Activated CD4-positive, alpha-beta T cell treated with anti-CD3 and anti-CD28 coated beads, Interleukin-2, amount 50 U/mL, for 4 hours (primary cell): Measurements from ENCODE around the gene SELENOI.
A peak's percentile ranks its signal among the peaks of the same experiment; 100 is the strongest.
"Not testable (repeated sequence)": the region's sequence is repeated elsewhere in the genome, so short reads cannot be mapped to it uniquely, and the experiment has no call there.

Experiments used
- DNase-seq, 2 experiments: peaks; one replicate each; pipeline ENCODE4 v3.0.0-alpha.2; 2020

The SELENOI gene

GRCh38 chr2:26345545-26346453 is at the start of gene SELENOI:
SELENOI (plus strand) TSS chr2:26346143; CDS start chr2:26346233, 90 bp downstream.
- peak; percentile 98 to 99 for DNase-seq

- DNase-seq, result no peak
These were observed 48.9 kb upstream of the SELENOI start for GRCh38 chr2:26297061-26297460.

- DNase-seq, result no peak
These were observed 47.7 kb upstream of the SELENOI start for GRCh38 chr2:26298286-26298637.

- peak; percentile 21 to 30 for DNase-seq
These were observed 47.1 kb upstream of the SELENOI start for GRCh38 chr2:26298638-26299393.

- DNase-seq, result peak in 1 of 2 experiments; percentile 10
These were observed 46.4 kb upstream of the SELENOI start for GRCh38 chr2:26299471-26300101.

- no peak for DNase-seq
These were observed 45.6 kb upstream of the SELENOI start for GRCh38 chr2:26300234-26300925.

- no peak for DNase-seq
These were observed 43.1 kb upstream of the SELENOI start for GRCh38 chr2:26302846-26303245.

GRCh38 chr2:26305094-26305493 is 40.8 kb upstream of the SELENOI start:
- not testable (repeated sequence) for DNase-seq

- DNase-seq, result no peak
These were observed 40.4 kb upstream of the SELENOI start for GRCh38 chr2:26305540-26305939.

- no peak for DNase-seq
These were observed 36.0 kb upstream of the SELENOI start for GRCh38 chr2:26309921-26310320.

- DNase-seq, result no peak
These were observed 33.5 kb upstream of the SELENOI start for GRCh38 chr2:26312471-26312870.

- no peak for DNase-seq
These were observed 32.5 kb upstream of the SELENOI start for GRCh38 chr2:26313446-26313845.

GRCh38 chr2:26314243-26314642 is 31.7 kb upstream of the SELENOI start:
- DNase-seq, result no peak

GRCh38 chr2:26316041-26316440 is 29.9 kb upstream of the SELENOI start:
- no peak for DNase-seq

- DNase-seq, result no peak
These were observed 29.1 kb upstream of the SELENOI start for GRCh38 chr2:26316845-26317244.

GRCh38 chr2:26317377-26318105 is 28.4 kb upstream of the SELENOI start:
- DNase-seq, result no peak

GRCh38 chr2:26318950-26319349 is 27.0 kb upstream of the SELENOI start:
- DNase-seq, result no peak

- not testable (repeated sequence) for DNase-seq
These were observed 21.5 kb upstream of the SELENOI start for GRCh38 chr2:26324479-26324878.

GRCh38 chr2:26324903-26325302 is 21.0 kb upstream of the SELENOI start:
- DNase-seq, result no peak

GRCh38 chr2:26325851-26326250 is 20.1 kb upstream of the SELENOI start:
- DNase-seq, result no peak

- DNase-seq, result no peak
These were observed 19.4 kb upstream of the SELENOI start for GRCh38 chr2:26326514-26326913.
